Erythroblast (primary cell): ENCODE measurements around the gene SMAD5.

Experiments
- GATA1 ChIP-seq: IDR thresholded peaks from 2 replicates; pipeline ENCODE4 v1.6.1; 2011; ENCODE audit warnings: low read depth, mild to moderate bottlenecking, control low read depth, low read length, moderate library complexity
- POLR2A ChIP-seq: IDR thresholded peaks from 2 replicates; pipeline ENCODE4 v1.6.1; 2011; ENCODE audit warnings: mild to moderate bottlenecking, low read length

DNA sequence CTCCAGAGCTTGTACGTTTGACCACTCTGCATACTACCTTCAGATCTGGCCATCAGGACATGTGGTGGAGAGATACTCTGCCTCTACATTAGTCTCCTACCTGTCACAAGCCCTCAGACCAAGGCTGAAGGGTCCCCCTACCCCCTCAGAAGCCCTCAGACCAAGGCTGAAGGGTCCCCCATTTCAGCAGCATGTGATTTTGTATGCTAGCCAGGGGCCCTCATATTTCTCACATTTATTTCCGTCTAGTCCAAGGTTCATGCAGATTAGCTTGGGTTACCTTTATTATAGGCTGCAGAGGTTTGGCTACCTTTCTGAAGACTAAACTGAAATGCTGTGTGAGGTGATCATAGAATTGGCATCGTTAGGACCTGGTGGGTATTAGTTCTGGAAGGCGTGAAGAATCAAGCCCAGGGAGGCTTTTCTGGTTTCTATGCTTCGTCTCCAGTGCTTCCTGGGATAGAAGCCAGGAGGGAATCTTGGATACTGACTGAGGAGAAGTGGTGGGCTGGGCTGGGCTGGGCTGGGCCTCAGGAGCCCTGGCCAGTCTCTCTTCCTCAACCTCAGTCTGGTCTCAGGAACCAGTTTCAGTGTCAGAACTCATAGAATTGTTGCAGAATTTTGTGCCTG lies 57.6 kb downstream of the SMAD5 start:
- TF ChIP-seq POLR2A (no peak), GATA1 (no peak)
